Keratinocyte (primary cell): ENCODE results near the gene KRT8. TPM values are rescaled to one million over a fixed set of nuclear protein-coding genes. Genes with fewer than 3 reads are reported as not detected.
"Not testable (repeated sequence)": the region's sequence is repeated elsewhere in the genome, so short reads cannot be mapped to it uniquely, and the experiment has no call there.

Experiments used
- DNase-seq: peaks from one replicate; pipeline ENCODE4 v3.0.0-alpha.2; 2011; ENCODE audit warnings: low read depth, missing footprints, low spot score
- FAIRE-seq: peaks from 2 replicates; lab custom pipeline; 2011; peaks lifted over from hg19 to GRCh38; lab: Jason Lieb, UNC
- H2AFZ ChIP-seq: 2 replicates; pipeline ENCODE4 v1.6.0; 2012; ENCODE audit warnings: low read length, control low read depth, inconsistent platforms; ENCODE audit not compliant: control insufficient read depth
- H3K27ac ChIP-seq: 2 replicates; pipeline ENCODE4 v1.5.1; 2011; ENCODE audit warnings: low read length; ENCODE audit not compliant: control insufficient read depth, insufficient read depth
- H3K27me3 ChIP-seq: 3 replicates; pipeline ENCODE4 v1.6.0; 2011; ENCODE audit warnings: low read length; ENCODE audit not compliant: control insufficient read depth, insufficient read depth; ENCODE audit errors: extremely low read depth
- H3K36me3 ChIP-seq, 2 experiments: 2 replicates in 1 of 2; 3 replicates in 1 of 2; pipeline ENCODE4 v1.5.1; 2011; ENCODE audit warnings: low read length in 2 of 2, mild to moderate bottlenecking in 1 of 2; ENCODE audit not compliant: control insufficient read depth in 2 of 2, insufficient read depth in 2 of 2; ENCODE audit errors: extremely low read depth in 1 of 2
- H3K4me1 ChIP-seq: 3 replicates; pipeline ENCODE4 v1.5.1; 2011; ENCODE audit warnings: low read length; ENCODE audit not compliant: control insufficient read depth, insufficient read depth; ENCODE audit errors: extremely low read depth
- H3K4me2 ChIP-seq: 3 replicates; pipeline ENCODE4 v1.6.0; 2011; ENCODE audit warnings: low read depth, low read length; ENCODE audit not compliant: control insufficient read depth, insufficient read depth; ENCODE audit errors: extremely low read depth
- H3K4me3 ChIP-seq, 3 experiments: fragments of 200-600 bp in 1 of 3; sonication (generic) in 1 of 3; 2 replicates in 2 of 3; 3 replicates in 1 of 3; pipeline ENCODE4 v1.5.1; 2011 to 2016; ENCODE audit warnings: low read length in 3 of 3, mild to moderate bottlenecking in 3 of 3, control low read depth in 2 of 3, inconsistent platforms in 1 of 3, low read depth in 1 of 3, mixed read lengths in 1 of 3, mixed run types in 1 of 3, moderate library complexity in 1 of 3; ENCODE audit not compliant: control insufficient read depth in 2 of 3, insufficient read depth in 2 of 3; ENCODE audit errors: extremely low read depth in 1 of 3
- H3K79me2 ChIP-seq: 2 replicates; pipeline ENCODE4 v1.6.0; 2012; ENCODE audit warnings: low read length; ENCODE audit not compliant: control insufficient read depth, insufficient read depth
- H3K9ac ChIP-seq: 3 replicates; pipeline ENCODE4 v1.6.0; 2011; ENCODE audit warnings: low read length; ENCODE audit not compliant: control insufficient read depth, insufficient read depth; ENCODE audit errors: extremely low read depth
- H3K9me1 ChIP-seq: 3 replicates; pipeline ENCODE4 v1.6.0; 2011; ENCODE audit warnings: low read length; ENCODE audit not compliant: control insufficient read depth, insufficient read depth; ENCODE audit errors: extremely low read depth
- H3K9me3 ChIP-seq: 2 replicates; pipeline ENCODE4 v1.5.1; 2012; ENCODE audit warnings: low read depth, low read length; ENCODE audit not compliant: control insufficient read depth
- H4K20me1 ChIP-seq: 3 replicates; pipeline ENCODE4 v1.6.0; 2011; ENCODE audit warnings: low read length; ENCODE audit not compliant: control insufficient read depth, insufficient read depth; ENCODE audit errors: extremely low read depth
- CTCF ChIP-seq, 3 experiments: IDR thresholded peaks in 1 of 3; conservative IDR thresholded peaks in 1 of 3; optimal IDR thresholded peaks in 1 of 3; 2 replicates in 2 of 3; 3 replicates in 1 of 3; pipeline versions ENCODE3 to v1.5.1; 2011; ENCODE audit warnings: low read length in 3 of 3, mild to moderate bottlenecking in 3 of 3, moderate library complexity in 2 of 3, control low read depth in 1 of 3, inconsistent platforms in 1 of 3; ENCODE audit not compliant: insufficient read depth in 2 of 3; ENCODE audit errors: extremely low read depth in 1 of 3
- EZH2 ChIP-seq: IDR thresholded peaks from one replicate; pipeline ENCODE4 v1.6.1; 2012; ENCODE audit warnings: inconsistent platforms, mild to moderate bottlenecking, low read length, moderate library complexity
- dilution Hi-C: fragments of 300-500 bp; cut with MboI; formaldehyde crosslinking; loops from one replicate; pipeline ENCODE4 v1.7.0; 2020; ENCODE audit warnings: low sequenced_read_pairs; ENCODE audit not compliant: extremely low pct_ligation_motif_present
- polyA plus RNA-seq, 5 experiments: library from polyadenylated mRNA; depleted of rRNA in 3 of 5; stranded (reverse) in 3 of 5; stranded (forward) in 1 of 5; unstranded in 1 of 5; fragments of >200 nt; gene quantifications; 1 replicate in 1 of 5; 2 replicates in 3 of 5; 3 replicates in 1 of 5; pipeline versions ENCODE4 v1.2.1 to v1.2.3, GENCODE V29; 2011 to 2012; ENCODE audit warnings: missing spikeins in 2 of 5, low read depth in 1 of 5, low replicate concordance in 1 of 5

Gene KRT8
- polyA plus RNA-seq, 1 donor (not counting 4 experiments of a cell fraction or from before 2014, with no cell fraction given), result 151 TPM

GRCh38 chr12:52890417-52890816 lies 14.5 kb downstream of the KRT8 start:
- no peaks in the 10 kb centered on the region for H4K20me1 ChIP-seq
- H3K9me1 ChIP-seq, result no peaks in the 10 kb centered on the region
- FAIRE-seq, result no peak
- H2AFZ ChIP-seq, result no peak overlapping the region
- no peak for DNase-seq
- H3K4me1 ChIP-seq, result no peaks in the 10 kb centered on the region
- H3K9me3 ChIP-seq, result no peaks in the 10 kb centered on the region
- H3K4me2 ChIP-seq, result no peak overlapping the region
- H3K4me3 ChIP-seq, result no peak overlapping the region
- H3K9ac ChIP-seq, result no peak overlapping the region
- H3K36me3 ChIP-seq, result no peaks in the 10 kb centered on the region
- no peaks in the 10 kb centered on the region for H3K79me2 ChIP-seq
- dilution Hi-C loops, result no loop called here
- H3K27ac ChIP-seq, result no peak overlapping the region
- no peaks in the 10 kb centered on the region for H3K27me3 ChIP-seq
- TF ChIP-seq CTCF (optimal IDR thresholded peaks at IDR 0.05 in 1 of 3, IDR thresholded peaks at IDR 0.05 in 1 of 3, conservative IDR thresholded peaks at IDR 0.05 in 1 of 3; ENCODE audit: extremely low read depth in 1 of 3, insufficient read depth in 2 of 3, low read length in 3 of 3) (no peak), EZH2 (no peak)

DNA sequence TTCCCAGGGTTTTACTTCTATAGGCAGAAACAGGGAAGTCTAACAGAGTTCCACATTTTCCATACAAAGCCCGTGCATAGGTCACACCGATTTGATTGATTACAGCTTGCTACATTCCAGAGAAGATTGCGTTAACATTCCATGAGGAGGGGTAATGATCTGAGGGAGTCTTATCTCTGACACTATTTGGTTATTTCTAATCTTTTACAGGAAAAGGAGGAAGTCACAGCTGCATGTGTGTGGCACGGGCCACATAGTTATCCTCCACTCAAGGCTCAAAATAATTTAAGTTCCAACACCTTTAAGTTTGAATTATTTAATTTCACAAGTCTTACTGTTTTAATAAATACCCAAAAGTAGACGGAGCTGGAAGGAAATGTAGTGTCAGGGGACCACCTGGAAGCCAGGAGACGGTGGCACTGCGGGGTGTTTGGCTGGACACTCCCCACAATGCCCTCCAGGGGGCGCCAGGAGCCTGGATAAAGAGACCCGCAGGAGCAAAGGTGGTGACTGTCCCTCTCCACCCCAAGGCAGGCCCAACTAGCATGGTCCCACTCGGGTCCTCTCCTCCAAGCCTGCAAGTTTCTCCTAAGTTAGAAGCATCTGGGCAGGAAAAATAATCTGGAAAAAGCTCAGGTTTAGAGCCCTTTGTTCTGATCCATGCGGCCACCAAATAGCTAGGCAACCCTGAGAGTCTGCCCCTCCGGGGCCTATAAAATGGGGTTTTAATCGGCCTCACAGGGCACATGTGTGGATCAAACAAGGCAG lies 20.2 kb downstream of the KRT8 start:
- no peaks in the 10 kb centered on the region for H3K9me3 ChIP-seq
- no peaks in the 10 kb centered on the region for H3K79me2 ChIP-seq
- dilution Hi-C loops, result loop anchor here (5.0 kb wide), 1 partner anchor 98 kb away; no protein-coding TSS in a partner anchor
- no peaks in the 10 kb centered on the region for H3K4me1 ChIP-seq
- H3K9me1 ChIP-seq, result no peaks in the 10 kb centered on the region
- H3K27ac ChIP-seq, result no peak overlapping the region
- no peak overlapping the region for H3K9ac ChIP-seq
- no peak for DNase-seq
- H3K27me3 ChIP-seq, result no peaks in the 10 kb centered on the region
- no peaks in the 10 kb centered on the region for H4K20me1 ChIP-seq
- no peak overlapping the region for H3K4me2 ChIP-seq
- H2AFZ ChIP-seq, result no peak overlapping the region
- no peak for FAIRE-seq
- no peaks in the 10 kb centered on the region for H3K36me3 ChIP-seq
- H3K4me3 ChIP-seq, result no peak overlapping the region
- TF ChIP-seq EZH2 (no peak), CTCF (optimal IDR thresholded peaks at IDR 0.05 in 1 of 3, IDR thresholded peaks at IDR 0.05 in 1 of 3, conservative IDR thresholded peaks at IDR 0.05 in 1 of 3; ENCODE audit: extremely low read depth in 1 of 3, insufficient read depth in 2 of 3, low read length in 3 of 3) (peak; percentile 86 to 92 (median 86))

- FAIRE-seq, H3K9ac ChIP-seq: not testable (repeated sequence)
- peaks cover 39% of the 10 kb centered on the region for H3K4me1 ChIP-seq
Observed at GRCh38 chr12:52880499-52880898, 24.4 kb downstream of the KRT8 start.

More at GRCh38 chr12:52880499-52880898, 24.4 kb downstream of the KRT8 start:
- H3K9me1 ChIP-seq, H4K20me1 ChIP-seq, H3K27me3 ChIP-seq, H3K4me2 ChIP-seq, DNase-seq, H3K4me3 ChIP-seq, H3K27ac ChIP-seq, H3K36me3 ChIP-seq, H3K9me3 ChIP-seq, H2AFZ ChIP-seq, H3K79me2 ChIP-seq, dilution Hi-C loops: not testable (repeated sequence)
